ENCODE measurements around the gene GRB14. TPM values are rescaled to one million over a fixed set of nuclear protein-coding genes. Genes with fewer than 3 reads are reported as not detected.
A peak's percentile ranks its signal among the peaks of the same experiment; 100 is the strongest.

GRB14 gene
- total and polyA plus RNA-seq, 2 of the 13 experiments (the other 11 are each of a cell fraction or from before 2014, with no cell fraction given), result 4.6 to 5.8 TPM

- no peak for TF ChIP-seq ZBTB40 (IDR thresholded peaks at IDR 0.05)
- TF ChIP-seq ZBTB40 (CRISPR knock-in tag; IDR thresholded peaks at IDR 0.05), result no peak
- TF ChIP-seq STAT5B (CRISPR knock-in tag; IDR thresholded peaks at IDR 0.05), result no peak
- TF ChIP-seq UBTF (CRISPR knock-in tag; IDR thresholded peaks at IDR 0.05), result peak; percentile 39
- 0 out of 2 replicates have a peak, but pooled peaks have one; percentile 10 for TF ChIP-seq ZNF879 (CRISPR knock-in tag; IDR thresholded peaks at IDR 0.05)
- TF ChIP-seq KMT2B (CRISPR knock-in tag; IDR thresholded peaks at IDR 0.05), result no peak
- TF ChIP-seq ETV5 (CRISPR knock-in tag; IDR thresholded peaks at IDR 0.05; ENCODE audit: borderline replicate concordance), result peak; percentile 29; the same call in 1 of the 2 replicates
- TF ChIP-seq GPN1 (CRISPR knock-in tag; IDR thresholded peaks at IDR 0.05; ENCODE audit: borderline replicate concordance), result no peak; the same call in 1 of the 2 replicates
- TF ChIP-seq ZNF317 (CRISPR knock-in tag; IDR thresholded peaks at IDR 0.05), result no peak
- TF ChIP-seq RXRB (CRISPR knock-in tag; IDR thresholded peaks at IDR 0.05; ENCODE audit: borderline replicate concordance), result no peak
- TF ChIP-seq ZNF768 (CRISPR knock-in tag; IDR thresholded peaks at IDR 0.05), result no peak
- TF ChIP-seq TBL1XR1 (IDR thresholded peaks at IDR 0.05; ENCODE audit: borderline replicate concordance, low read length, partially characterized antibody), result no peak
Observed at GRCh38 chr2:164621764-164622105, 453 bp upstream of the GRB14 start (continued).
